ENCODE measurements around the gene FOXD4L3.
"Not testable (repeated sequence)": the region's sequence is repeated elsewhere in the genome, so short reads cannot be mapped to it uniquely, and the experiment has no call there.

The FOXD4L3 gene

DNA sequence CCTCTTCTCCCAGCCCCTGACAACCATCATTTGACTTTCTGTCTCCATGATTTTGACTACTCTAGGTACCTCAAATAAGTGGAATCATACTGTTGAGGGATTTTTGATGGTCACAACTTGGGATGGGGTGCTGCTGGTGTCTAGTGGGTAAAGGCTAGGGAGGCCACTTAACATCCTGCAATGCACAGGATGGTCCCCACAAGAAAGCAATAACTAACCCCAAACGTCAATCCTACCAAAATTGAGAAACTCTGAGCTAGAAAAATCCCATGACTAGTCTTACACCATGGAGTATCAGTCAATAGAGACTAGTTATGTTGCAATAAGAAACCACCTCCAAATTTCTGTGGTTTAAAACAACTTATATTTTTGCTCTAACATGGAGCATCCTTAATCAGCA is 29.5 kb downstream of the FOXD4L3 start:
- H3K27me3 Mint-ChIP-seq (ENCODE audit: low read depth); DNase-seq (ENCODE audit: low spot score); H3K27ac Mint-ChIP-seq; H3K9me3 Mint-ChIP-seq; H3K36me3 Mint-ChIP-seq (ENCODE audit: low read depth); H3K4me3 Mint-ChIP-seq; H3K4me1 Mint-ChIP-seq (ENCODE audit: low read depth): not testable (repeated sequence)

DNA sequence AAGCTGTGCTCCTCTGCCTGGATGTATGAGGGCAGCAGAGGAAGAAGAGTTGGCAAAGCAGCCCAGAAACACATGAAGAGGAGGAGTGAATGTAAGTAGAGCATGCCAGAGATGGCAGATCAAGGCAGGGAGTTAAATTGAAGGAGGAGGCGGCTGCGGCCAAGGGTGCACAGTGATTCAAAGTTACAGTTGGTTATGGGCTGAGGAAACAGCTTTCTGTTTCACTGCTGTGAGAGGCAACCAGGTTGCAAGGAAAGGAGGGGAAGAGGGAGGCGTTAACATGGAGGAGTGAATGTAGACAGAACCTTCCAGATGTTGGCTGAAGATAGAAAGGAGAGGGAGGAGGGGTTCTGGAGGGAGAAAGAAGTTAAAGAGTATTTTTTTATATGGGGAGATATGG is 33.3 kb downstream of the FOXD4L3 start:
- not testable (repeated sequence) for H3K4me3 Mint-ChIP-seq; H3K4me1 Mint-ChIP-seq (ENCODE audit: low read depth); DNase-seq (ENCODE audit: low spot score); H3K27me3 Mint-ChIP-seq (ENCODE audit: low read depth); H3K36me3 Mint-ChIP-seq (ENCODE audit: low read depth); H3K9me3 Mint-ChIP-seq
- peak overlapping the region; percentile 20 for H3K27ac Mint-ChIP-seq

DNA sequence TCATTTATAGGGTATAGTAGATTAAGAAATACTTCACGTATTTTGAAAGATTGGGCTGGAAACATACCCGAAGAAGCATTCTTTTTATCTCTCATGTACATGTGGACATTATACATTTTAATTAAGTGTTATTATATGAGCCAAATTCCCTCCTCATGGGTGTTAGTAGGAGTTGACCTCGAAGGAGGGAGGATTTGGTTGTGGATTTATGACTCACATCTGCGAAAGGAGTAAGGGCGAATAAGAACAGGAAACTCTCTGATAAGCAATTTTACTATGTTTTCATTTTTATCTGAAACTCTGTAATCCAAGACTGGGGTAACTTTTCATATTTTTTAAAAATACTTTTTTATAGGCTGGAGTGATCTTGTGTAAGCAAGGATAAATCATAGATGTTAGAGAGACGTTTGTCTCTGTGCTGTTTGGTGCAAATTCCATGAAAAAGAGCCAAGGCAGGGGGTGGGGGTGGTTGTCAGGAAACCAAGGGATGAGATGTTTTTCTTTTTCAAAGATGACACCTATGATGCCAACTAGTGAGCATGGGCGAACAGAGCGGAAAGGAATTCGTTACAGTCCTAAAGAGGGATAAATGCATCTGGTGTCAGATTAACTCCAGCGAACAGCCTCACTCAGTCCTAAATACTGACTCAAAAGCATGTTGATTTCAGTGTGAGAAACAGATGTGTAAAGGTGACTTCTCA is 34.1 kb downstream of the FOXD4L3 start:
- not testable (repeated sequence) for H3K36me3 Mint-ChIP-seq (ENCODE audit: low read depth); H3K27me3 Mint-ChIP-seq (ENCODE audit: low read depth); H3K4me3 Mint-ChIP-seq; H3K9me3 Mint-ChIP-seq; DNase-seq (ENCODE audit: low spot score); H3K27ac Mint-ChIP-seq; H3K4me1 Mint-ChIP-seq (ENCODE audit: low read depth)

DNA sequence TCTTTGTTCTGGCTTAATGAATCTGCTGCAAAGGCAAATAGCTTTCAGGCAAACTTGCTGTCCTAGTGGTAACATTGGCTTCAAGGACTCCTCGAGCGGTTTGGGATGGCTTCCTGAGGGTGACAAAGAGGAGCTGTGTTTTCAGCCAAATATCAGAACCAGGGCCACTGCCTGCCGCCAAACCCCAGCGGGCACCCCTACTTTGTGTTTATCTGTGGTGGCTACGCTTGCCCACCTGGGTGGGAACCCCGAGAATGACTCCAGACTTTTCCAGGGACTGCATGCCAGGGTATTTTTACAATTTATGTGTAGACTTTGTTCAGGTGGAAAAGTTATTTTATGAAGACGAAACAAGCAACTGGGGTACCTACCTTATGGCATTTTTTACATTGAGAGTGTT is 35.3 kb downstream of the FOXD4L3 start:
- H3K36me3 Mint-ChIP-seq (ENCODE audit: low read depth); H3K9me3 Mint-ChIP-seq; H3K27ac Mint-ChIP-seq; H3K4me1 Mint-ChIP-seq (ENCODE audit: low read depth); DNase-seq (ENCODE audit: low spot score); H3K4me3 Mint-ChIP-seq; H3K27me3 Mint-ChIP-seq (ENCODE audit: low read depth): not testable (repeated sequence)

DNA sequence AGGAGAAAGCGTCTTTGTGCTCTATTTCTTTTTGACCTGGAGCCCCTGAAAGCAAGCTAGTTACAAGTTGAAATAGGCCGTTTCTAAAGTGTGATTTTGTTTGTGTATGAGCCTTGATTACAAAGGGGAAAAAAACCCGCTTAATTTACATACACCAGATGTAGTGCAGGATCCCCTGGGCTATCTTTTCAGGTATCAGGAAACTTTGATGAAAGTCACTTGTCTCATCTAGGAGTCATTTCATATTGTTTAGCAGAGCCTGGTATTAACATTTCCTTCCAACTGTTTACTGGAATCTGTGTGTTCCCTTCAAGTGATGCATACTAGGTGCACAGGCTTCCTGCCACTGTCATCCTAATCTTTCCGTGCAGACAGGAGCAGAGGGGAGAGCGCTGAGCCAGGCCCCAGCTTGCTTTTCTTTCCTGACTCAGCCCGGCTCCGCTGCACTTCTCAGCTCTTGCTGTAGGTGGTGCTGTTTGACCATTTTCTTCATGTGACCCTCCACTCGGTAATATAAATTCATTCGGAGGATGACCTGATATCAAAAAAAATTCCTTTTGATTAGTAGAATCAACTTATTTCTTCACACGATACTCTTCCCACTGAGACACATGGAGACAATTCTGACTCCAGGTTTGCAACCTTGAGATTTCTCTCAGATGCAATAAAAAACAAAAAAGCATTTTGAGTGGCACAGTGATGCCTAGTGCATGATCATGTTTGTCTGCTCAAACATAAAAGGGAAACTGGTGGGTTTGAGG is 39.8 kb downstream of the FOXD4L3 start:
- DNase-seq (ENCODE audit: low spot score); H3K36me3 Mint-ChIP-seq (ENCODE audit: low read depth); H3K27ac Mint-ChIP-seq; H3K27me3 Mint-ChIP-seq (ENCODE audit: low read depth); H3K9me3 Mint-ChIP-seq; H3K4me1 Mint-ChIP-seq (ENCODE audit: low read depth); H3K4me3 Mint-ChIP-seq: not testable (repeated sequence)

DNA sequence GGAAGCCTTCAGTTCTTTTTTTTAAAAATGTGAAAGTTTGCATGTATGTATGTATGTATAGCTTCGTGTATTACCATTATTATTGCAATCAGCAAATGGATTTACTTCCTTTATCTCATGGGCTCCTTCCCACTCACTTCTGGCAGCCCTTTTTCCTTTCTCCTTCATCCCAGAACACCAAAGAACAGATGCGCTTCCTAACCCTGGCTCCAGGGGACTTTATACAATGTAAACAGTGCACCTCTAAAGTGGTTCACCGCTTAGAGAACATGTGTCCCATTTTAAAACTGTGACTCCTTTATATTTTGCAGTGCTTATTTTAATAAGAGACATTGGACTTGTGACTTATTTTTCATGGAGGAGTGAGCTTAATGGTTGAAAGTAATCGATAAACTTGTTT is 40.6 kb downstream of the FOXD4L3 start:
- not testable (repeated sequence) for H3K4me1 Mint-ChIP-seq (ENCODE audit: low read depth)

DNA sequence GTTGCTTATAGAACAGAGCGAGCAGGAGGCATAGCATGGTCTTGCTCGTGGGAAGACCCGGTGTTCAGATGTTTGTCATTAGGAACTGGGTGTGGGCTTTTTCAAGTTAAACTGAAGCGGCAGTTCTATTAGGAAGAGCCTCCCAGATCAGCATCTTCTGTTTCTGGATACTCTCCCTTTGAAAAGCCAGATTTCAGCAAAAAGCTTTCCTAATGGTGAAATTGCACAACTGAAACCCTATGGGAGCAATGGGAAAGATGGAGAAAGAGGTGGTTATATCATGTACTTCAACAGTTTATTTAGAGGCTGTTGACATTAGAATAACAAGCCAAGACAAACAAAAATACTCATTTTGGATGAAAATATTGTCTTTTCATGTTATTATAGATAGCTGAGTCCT is 41.3 kb downstream of the FOXD4L3 start:
- H3K4me1 Mint-ChIP-seq (ENCODE audit: low read depth); H3K27me3 Mint-ChIP-seq (ENCODE audit: low read depth); H3K36me3 Mint-ChIP-seq (ENCODE audit: low read depth); DNase-seq (ENCODE audit: low spot score); H3K4me3 Mint-ChIP-seq; H3K27ac Mint-ChIP-seq; H3K9me3 Mint-ChIP-seq: not testable (repeated sequence)

More for the DNA sequence above, 40.6 kb downstream of the FOXD4L3 start:
- not testable (repeated sequence) for H3K4me3 Mint-ChIP-seq; H3K36me3 Mint-ChIP-seq (ENCODE audit: low read depth); H3K27me3 Mint-ChIP-seq (ENCODE audit: low read depth); H3K27ac Mint-ChIP-seq; H3K9me3 Mint-ChIP-seq; DNase-seq (ENCODE audit: low spot score)

DNA sequence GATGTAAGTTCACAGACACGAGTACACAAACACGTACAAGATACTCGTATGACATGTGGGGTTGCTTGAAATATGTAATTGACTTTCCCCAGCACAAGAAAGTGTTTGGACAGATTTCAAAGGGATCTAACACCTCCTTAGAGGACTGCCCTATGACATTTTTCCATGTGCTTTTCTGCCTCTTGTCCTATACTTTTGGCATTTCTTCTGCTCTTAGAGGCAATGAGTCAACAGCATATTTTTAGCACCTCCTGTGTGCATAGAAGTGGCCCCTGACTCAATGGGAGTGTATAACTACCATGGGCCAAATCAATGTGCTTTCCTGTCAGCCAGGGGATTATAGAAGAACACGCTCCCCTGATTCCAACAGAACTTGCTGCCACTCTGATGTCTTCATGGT is 49.0 kb downstream of the FOXD4L3 start:
- not testable (repeated sequence) for H3K27ac Mint-ChIP-seq; H3K4me3 Mint-ChIP-seq; H3K4me1 Mint-ChIP-seq (ENCODE audit: low read depth); H3K9me3 Mint-ChIP-seq; H3K36me3 Mint-ChIP-seq (ENCODE audit: low read depth); DNase-seq (ENCODE audit: low spot score)
- peaks cover 21% of the 10 kb centered on the region for H3K27me3 Mint-ChIP-seq (ENCODE audit: low read depth)
